22Rv1 (cell line): Measurements from ENCODE around the gene FBXO31.

Experiments
- CTCF ChIP-seq: fragments of 450-650 bp; IDR thresholded peaks from 2 replicates; pipeline ENCODE4 v1.5.1; 2017; ENCODE audit warnings: mild to moderate bottlenecking
- ZFX ChIP-seq: fragments of 450-650 bp; IDR thresholded peaks from 2 replicates; pipeline ENCODE4 v1.6.1; 2017; ENCODE audit warnings: antibody characterized with exemption, borderline replicate concordance

GRCh38 chr16:87328846-87329245, 54.7 kb downstream of the FBXO31 start:
- no peak for TF ChIP-seq CTCF
- TF ChIP-seq ZFX = no peak
